ENCODE results near the gene RAP1A. TPM values are rescaled to one million over a fixed set of nuclear protein-coding genes. Genes with fewer than 3 reads are reported as not detected.

The RAP1A gene
- total and polyA plus RNA-seq, 4 donors: 14.2 to 31.4 (median 25.8) TPM

DNA sequence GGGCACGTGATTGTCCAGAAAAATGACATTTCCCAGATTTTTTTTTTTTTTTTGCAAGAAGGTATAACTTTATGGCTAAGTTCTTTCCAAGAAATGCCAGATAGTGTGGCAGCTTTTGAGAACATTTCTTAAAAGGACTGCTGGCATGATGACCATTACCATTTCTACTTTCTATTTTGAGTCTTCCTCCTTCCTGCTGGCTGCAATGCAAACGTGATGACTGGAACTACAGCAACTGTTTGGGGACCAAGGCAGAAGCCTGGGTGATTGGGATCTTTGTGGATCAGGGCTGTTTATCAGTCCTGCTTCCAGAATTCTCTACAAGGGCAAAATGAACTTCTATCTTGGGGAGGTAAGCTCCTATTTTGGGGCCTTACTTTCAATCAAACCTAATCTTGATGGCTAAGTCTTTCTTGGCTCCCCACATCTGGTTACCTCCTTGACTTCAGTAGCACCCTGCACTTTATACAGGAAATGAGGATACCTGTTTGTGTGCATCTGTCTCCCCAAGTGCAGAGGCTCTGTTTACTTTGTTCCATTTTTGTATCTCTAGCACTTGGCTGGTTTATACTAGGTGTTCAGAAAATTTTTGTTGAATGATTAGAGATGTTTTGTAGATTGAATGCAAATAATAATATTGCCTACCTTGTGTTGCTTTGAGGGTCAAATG is 132.5 kb downstream of the RAP1A start:
- no peaks in the 10 kb centered on the region for H3K9me3 ChIP-seq (ENCODE audit: control insufficient read depth in 4 of 4, low read length in 3 of 4)

More for the DNA sequence above, 132.5 kb downstream of the RAP1A start:
- TF ChIP-seq HNF4A (conservative IDR thresholded peaks at IDR 0.05) (no peak), FOXA2 (IDR thresholded peaks at IDR 0.05) (no peak), FOXA1 (IDR thresholded peaks at IDR 0.05) (no peak), CTCF (IDR thresholded peaks at IDR 0.05; ENCODE audit: low read depth, low read length, missing input control) (no peak), YY1 (IDR thresholded peaks at IDR 0.05) (no peak), JUND (IDR thresholded peaks at IDR 0.05) (no peak), ATF3 (IDR thresholded peaks at IDR 0.05) (no peak), EGR1 (IDR thresholded peaks at IDR 0.05; ENCODE audit: low read depth in 2 of 2) (no peak), GABPA (IDR thresholded peaks at IDR 0.05 in 1 of 2, conservative IDR thresholded peaks at IDR 0.05 in 1 of 2) (no peak), MAX (IDR thresholded peaks at IDR 0.05) (no peak), NR2F2 (IDR thresholded peaks at IDR 0.05) (no peak), HNF4G (IDR thresholded peaks at IDR 0.05) (no peak), RAD21 (IDR thresholded peaks at IDR 0.05) (no peak), SP1 (IDR thresholded peaks at IDR 0.05) (no peak), RXRA (IDR thresholded peaks at IDR 0.05) (no peak), TAF1 (conservative IDR thresholded peaks at IDR 0.05) (no peak)
- TF ChIP-seq, protein P1, sequence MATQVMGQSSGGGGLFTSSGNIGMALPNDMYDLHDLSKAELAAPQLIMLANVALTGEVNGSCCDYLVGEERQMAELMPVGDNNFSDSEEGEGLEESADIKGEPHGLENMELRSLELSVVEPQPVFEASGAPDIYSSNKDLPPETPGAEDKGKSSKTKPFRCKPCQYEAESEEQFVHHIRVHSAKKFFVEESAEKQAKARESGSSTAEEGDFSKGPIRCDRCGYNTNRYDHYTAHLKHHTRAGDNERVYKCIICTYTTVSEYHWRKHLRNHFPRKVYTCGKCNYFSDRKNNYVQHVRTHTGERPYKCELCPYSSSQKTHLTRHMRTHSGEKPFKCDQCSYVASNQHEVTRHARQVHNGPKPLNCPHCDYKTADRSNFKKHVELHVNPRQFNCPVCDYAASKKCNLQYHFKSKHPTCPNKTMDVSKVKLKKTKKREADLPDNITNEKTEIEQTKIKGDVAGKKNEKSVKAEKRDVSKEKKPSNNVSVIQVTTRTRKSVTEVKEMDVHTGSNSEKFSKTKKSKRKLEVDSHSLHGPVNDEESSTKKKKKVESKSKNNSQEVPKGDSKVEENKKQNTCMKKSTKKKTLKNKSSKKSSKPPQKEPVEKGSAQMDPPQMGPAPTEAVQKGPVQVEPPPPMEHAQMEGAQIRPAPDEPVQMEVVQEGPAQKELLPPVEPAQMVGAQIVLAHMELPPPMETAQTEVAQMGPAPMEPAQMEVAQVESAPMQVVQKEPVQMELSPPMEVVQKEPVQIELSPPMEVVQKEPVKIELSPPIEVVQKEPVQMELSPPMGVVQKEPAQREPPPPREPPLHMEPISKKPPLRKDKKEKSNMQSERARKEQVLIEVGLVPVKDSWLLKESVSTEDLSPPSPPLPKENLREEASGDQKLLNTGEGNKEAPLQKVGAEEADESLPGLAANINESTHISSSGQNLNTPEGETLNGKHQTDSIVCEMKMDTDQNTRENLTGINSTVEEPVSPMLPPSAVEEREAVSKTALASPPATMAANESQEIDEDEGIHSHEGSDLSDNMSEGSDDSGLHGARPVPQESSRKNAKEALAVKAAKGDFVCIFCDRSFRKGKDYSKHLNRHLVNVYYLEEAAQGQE (IDR thresholded peaks at IDR 0.05): no peak
- TF ChIP-seq, protein P2, sequence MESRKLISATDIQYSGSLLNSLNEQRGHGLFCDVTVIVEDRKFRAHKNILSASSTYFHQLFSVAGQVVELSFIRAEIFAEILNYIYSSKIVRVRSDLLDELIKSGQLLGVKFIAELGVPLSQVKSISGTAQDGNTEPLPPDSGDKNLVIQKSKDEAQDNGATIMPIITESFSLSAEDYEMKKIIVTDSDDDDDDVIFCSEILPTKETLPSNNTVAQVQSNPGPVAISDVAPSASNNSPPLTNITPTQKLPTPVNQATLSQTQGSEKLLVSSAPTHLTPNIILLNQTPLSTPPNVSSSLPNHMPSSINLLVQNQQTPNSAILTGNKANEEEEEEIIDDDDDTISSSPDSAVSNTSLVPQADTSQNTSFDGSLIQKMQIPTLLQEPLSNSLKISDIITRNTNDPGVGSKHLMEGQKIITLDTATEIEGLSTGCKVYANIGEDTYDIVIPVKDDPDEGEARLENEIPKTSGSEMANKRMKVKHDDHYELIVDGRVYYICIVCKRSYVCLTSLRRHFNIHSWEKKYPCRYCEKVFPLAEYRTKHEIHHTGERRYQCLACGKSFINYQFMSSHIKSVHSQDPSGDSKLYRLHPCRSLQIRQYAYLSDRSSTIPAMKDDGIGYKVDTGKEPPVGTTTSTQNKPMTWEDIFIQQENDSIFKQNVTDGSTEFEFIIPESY (IDR thresholded peaks at IDR 0.05): no peak
- H3K4me1 ChIP-seq (ENCODE audit: control insufficient read depth in 4 of 4, insufficient read depth in 4 of 4, low read length in 3 of 4): peaks cover 1 to 17% (median 13%) of the 10 kb centered on the region in 4 donors
- H3K36me3 ChIP-seq (ENCODE audit: control insufficient read depth in 4 of 4, insufficient read depth in 3 of 4, low read depth in 1 of 4, low read length in 3 of 4): no peaks in the 10 kb centered on the region
- H3K4me3 ChIP-seq (ENCODE audit: low read depth in 1 of 3, low read length in 3 of 3): no peak overlapping the region
- no peak overlapping the region for H3K27ac ChIP-seq (ENCODE audit: low read depth in 1 of 2, low read length in 2 of 2)
- no peaks in the 10 kb centered on the region for H3K27me3 ChIP-seq (ENCODE audit: control insufficient read depth in 4 of 4, insufficient read depth in 4 of 4, low read length in 3 of 4)
- no peak overlapping the region for H3K9ac ChIP-seq (ENCODE audit: low read depth in 1 of 2, low read length in 2 of 2)
- 58% methylated on average over 2 of the region's 2 CpGs for WGBS
- DNase-seq (ENCODE audit: low spot score): no peak

Measured in liver (tissue), 9 donors.